HFF-Myc (cell line): ENCODE results near the gene NPC1.

Experiments
- DNase-seq: peaks from one replicate; pipeline ENCODE4 v3.0.0-alpha.2; 2011; ENCODE audit warnings: low read depth; ENCODE audit errors: extremely low read depth
- H3K4me3 ChIP-seq: replicated peaks from 2 replicates; pipeline ENCODE4 v1.5.1; 2011; ENCODE audit warnings: low read depth, mild to moderate bottlenecking, control low read depth, low read length
- CTCF ChIP-seq: IDR thresholded peaks from 2 replicates; pipeline ENCODE4 v1.5.1; 2012; ENCODE audit warnings: mild to moderate bottlenecking, low read depth, low read length, control low read depth; ENCODE audit errors: missing control alignments

The NPC1 gene

GRCh38 chr18:23586249-23587196 is at the start of gene NPC1:
Gene NPC1, minus strand, starts transcription at chr18:23586506. Its CDS starts 163 bp downstream, at chr18:23586343.
- TF ChIP-seq CTCF = peak; percentile 80
- H3K4me3 ChIP-seq = peak within 1 kb of the TSS; percentile 79
- DNase-seq = peak; percentile 75

GRCh38 chr18:23636071-23636399 is 49.7 kb upstream of the NPC1 start:
- H3K4me3 ChIP-seq = no peak overlapping the region
- no peak for DNase-seq
- TF ChIP-seq CTCF = no peak

- TF ChIP-seq CTCF = no peak
- no peak for DNase-seq
- no peak overlapping the region for H3K4me3 ChIP-seq
Measured at GRCh38 chr18:23635283-23636070, 49.2 kb upstream of the NPC1 start.

DNA sequence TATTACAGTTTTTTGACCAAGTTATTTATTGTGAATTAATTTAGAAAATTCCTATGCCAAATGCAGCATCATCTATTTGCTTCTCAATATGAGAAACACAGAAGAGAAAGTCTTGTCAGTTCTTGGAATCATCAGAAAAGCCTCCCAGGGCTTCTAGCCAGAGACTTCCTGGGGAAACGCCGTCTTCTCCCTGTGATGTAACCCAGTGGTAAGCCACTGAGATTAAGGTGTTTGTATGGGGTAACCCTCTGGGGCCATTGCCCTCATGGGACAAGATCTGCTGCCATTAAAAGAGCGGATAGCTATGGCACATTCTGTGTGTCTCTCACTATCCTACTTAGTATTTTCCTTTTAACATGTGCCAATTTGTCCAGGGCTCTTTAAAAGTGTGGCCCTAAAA is 48.4 kb upstream of the NPC1 start:
- no peak for TF ChIP-seq CTCF
- no peak overlapping the region for H3K4me3 ChIP-seq
- DNase-seq = no peak

DNA sequence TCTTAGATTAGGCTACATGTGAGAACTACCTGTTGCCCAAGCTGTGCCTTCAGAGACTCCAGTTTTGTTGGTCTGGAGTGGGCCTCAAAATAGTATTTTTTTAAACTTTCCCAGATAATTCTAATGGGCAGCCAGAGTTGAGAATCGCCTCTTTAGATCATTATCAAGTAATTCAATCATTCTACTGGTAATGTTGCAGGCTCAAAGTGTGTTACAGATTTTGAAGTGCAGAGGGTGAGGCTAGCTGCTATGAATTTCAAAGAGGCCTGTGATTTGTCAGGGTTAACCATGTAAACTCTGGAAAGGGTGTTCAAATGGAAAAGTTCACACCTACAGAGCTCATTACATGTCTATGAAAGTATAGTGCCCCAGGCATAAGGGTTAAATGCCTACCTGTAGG is 46.3 kb upstream of the NPC1 start:
- no peak for DNase-seq
- TF ChIP-seq CTCF = no peak
- no peak overlapping the region for H3K4me3 ChIP-seq

GRCh38 chr18:23631746-23632145 is 45.4 kb upstream of the NPC1 start:
- no peak for TF ChIP-seq CTCF
- DNase-seq = no peak
- no peak overlapping the region for H3K4me3 ChIP-seq
